Measurements from ENCODE around the gene RABEP2. TPM values are rescaled to one million over a fixed set of nuclear protein-coding genes. Genes with fewer than 3 reads are reported as not detected.

Gene RABEP2
- total RNA-seq, 1 donor: 27.4 TPM

GRCh38 chr16:28899882-28900590 lies 25.0 kb downstream of the RABEP2 start:
- TF ChIP-seq CTCF (IDR thresholded peaks at IDR 0.05; ENCODE audit: insufficient read depth, low read length): no peak

DNA sequence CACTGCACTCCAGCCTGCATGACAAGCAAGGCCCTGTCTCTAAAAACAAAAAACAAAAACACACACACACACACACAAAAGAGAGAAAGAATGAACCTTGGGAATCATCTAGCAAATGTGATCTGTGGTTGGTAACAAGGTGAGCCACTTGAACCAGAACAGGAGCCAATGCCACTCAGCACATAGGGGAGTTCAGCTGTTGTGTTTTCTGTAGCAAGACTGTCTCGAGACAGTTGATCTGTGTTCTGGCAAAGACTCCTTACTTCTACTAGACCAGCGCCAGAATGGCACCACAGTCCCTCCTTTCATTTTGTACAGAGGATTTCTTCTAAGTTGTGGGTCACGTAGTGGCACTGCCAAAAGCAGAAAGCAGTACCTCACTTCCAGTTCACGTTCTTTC lies 26.1 kb downstream of the RABEP2 start:
- no peak for DNase-seq (ENCODE audit: low read depth)
- TF ChIP-seq CTCF (IDR thresholded peaks at IDR 0.05; ENCODE audit: insufficient read depth, low read length): no peak
- H3K4me3 ChIP-seq (ENCODE audit: low read depth, low read length): no peak overlapping the region

More at GRCh38 chr16:28899882-28900590, 25.0 kb downstream of the RABEP2 start:
- no peak for DNase-seq (ENCODE audit: low read depth)
- no peak overlapping the region for H3K4me3 ChIP-seq (ENCODE audit: low read depth, low read length)

GRCh38 chr16:28898266-28898665 lies 26.8 kb downstream of the RABEP2 start:
- no peak overlapping the region for H3K4me3 ChIP-seq (ENCODE audit: low read depth, low read length)
- no peak for DNase-seq (ENCODE audit: low read depth)
- no peak for TF ChIP-seq CTCF (IDR thresholded peaks at IDR 0.05; ENCODE audit: insufficient read depth, low read length)

DNA sequence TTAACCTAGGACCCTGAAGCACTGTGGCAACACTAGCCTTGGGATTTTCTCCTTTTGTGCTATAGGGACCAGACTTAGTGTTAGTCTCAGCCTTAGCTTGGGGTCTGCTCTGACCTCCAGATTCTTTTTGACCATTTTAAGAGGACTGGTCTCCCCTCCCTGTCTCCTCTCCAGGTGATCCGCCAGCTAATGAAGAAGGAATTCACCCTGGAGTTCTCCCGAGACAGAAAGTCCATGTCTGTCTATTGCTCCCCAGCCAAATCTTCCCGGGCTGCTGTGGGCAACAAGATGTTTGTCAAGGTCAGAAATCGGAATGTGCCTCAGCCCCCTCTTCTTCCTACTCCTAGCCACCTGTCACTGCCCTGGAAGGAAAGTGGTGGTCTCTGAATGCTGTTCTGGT lies 27.2 kb downstream of the RABEP2 start:
- no peak overlapping the region for H3K4me3 ChIP-seq (ENCODE audit: low read depth, low read length)
- TF ChIP-seq CTCF (IDR thresholded peaks at IDR 0.05; ENCODE audit: insufficient read depth, low read length): no peak
- no peak for DNase-seq (ENCODE audit: low read depth)

DNA sequence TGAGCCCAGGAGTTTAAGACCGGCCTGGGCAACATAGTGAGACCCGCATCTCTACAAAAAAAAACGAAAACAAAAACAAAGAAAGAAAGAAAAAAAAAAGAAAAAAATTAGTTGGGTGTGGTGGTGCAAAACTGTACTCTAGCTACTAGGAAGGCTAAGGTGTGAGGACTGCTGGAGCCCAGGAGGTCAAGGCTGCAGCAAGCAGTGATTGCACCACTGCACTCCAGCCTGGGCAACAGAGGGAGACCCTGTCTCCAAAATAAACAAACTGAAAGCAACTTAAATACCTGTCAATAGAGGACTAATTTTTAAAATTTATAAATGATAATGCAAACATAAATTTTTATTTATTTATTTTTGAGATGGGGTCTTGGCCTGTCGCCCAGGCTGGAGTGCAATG lies 29.4 kb downstream of the RABEP2 start:
- no peak for TF ChIP-seq CTCF (IDR thresholded peaks at IDR 0.05; ENCODE audit: insufficient read depth, low read length)
- DNase-seq (ENCODE audit: low read depth): no peak
- no peak overlapping the region for H3K4me3 ChIP-seq (ENCODE audit: low read depth, low read length)

DNA sequence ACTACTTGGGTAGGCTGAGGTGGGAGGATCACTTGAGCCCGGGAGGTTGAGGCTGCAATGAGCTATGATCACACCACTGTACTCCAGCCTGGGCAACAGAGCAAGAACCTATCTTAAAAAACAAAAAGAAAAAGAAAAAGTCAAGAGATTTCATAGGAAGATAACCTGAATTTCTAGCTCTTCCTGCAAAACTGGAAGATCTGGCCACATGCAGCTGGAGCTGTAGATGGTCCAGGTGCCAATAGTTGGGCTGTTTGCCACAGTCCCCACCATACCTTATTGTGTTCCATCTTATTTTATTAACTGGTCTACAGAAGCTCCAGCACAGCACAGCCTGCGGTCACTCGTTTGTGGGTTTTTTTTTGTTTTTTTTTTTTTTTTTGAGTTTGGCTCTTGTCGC lies 31.7 kb downstream of the RABEP2 start:
- no peak overlapping the region for H3K4me3 ChIP-seq (ENCODE audit: low read depth, low read length)
- no peak for TF ChIP-seq CTCF (IDR thresholded peaks at IDR 0.05; ENCODE audit: insufficient read depth, low read length)
- DNase-seq (ENCODE audit: low read depth): no peak

All from fibroblast of the aortic adventitia (primary cell).